CD4-positive, alpha-beta T cell treated with Interleukin-17A for 4 hours (primary cell): Measurements from ENCODE around the gene EMP1.

Experiments used
- DNase-seq: peaks from one replicate; pipeline ENCODE4 v3.0.0-alpha.2; 2020; ENCODE audit warnings: mixed read lengths

Gene EMP1

DNA sequence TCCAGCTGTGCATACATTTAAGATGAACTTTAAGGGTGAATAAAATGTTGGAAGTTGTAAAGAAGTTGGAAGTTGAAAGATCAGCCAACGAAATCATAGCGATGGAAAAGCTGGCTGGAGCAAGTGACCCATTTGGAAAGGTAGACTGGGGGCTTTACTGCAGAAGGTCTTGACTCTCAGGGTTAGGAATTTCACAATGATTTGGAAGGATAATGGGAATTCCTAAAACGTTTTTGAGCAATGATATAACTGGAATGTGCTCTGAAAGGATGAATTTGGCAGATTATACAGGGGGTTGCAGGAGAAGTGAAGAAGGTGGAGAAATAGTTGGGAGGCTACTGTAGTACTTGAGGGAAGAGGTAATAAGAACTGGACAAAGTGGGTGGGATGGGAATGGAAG, 27.4 kb downstream of the EMP1 start:
- no peak for DNase-seq

- no peak for DNase-seq
Measured at GRCh38 chr12:13227191-13227590, 30.7 kb downstream of the EMP1 start.

DNA sequence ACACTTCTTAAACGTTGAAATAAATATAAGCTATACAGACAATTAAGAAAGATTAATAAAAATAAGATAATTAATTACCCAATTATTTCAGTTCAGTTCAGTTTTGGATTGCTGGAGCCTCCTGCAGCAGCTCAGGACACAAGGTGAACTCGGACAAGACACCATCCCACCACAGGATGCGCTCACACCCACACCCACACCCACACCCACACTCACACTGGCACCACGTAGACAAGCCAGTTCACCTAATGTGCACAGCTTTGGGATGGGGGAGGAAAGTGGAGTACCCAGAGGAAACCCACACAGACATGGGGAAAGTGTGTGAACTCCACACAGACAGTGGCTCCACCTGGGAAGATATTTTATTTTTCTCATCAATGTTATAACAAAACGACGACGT, 32.1 kb downstream of the EMP1 start:
- no peak for DNase-seq

GRCh38 chr12:13229504-13229903, 33.0 kb downstream of the EMP1 start:
- no peak for DNase-seq

GRCh38 chr12:13230500-13230899, 34.0 kb downstream of the EMP1 start:
- no peak for DNase-seq

DNA sequence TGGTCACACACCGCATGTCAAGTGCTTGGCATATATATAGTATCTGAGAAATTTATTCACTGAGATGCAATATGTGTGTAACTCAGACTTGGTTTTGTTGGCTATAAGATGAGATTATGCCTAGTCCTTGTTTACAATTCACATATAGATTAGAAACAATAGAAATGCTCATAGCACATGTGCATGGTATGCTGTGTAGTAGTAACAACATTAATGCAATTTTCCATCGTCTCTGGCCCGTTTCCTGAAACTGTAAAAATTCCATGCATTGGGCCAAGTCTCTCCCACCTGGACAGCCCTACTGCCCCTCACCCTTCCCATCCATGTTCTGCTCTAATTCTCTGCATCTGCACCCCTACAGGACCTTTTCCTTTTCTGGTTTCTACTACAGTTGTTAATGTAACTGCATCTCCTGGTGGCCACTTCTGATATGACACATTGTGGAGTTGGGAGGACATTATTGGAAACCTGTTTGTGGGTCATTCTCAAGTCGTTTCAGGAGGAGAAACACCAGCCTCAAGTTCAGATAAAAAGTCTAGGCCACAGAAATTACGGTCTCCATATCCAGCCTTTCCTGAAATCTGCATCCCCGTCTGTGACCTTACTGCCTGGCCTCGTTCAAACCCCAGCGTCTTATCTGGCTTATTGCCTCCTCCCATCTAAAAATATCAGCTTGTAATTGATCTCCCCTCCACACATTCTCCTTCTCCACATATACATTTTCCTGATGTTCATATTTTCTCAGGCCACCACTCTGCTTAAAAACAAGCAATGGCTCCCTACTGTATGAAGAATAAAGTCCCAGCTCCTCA, 37.5 kb downstream of the EMP1 start:
- peak; percentile 48 for DNase-seq

GRCh38 chr12:13238204-13238603, 41.7 kb downstream of the EMP1 start:
- DNase-seq = no peak

GRCh38 chr12:13241833-13242488, 45.4 kb downstream of the EMP1 start:
- DNase-seq = no peak

- no peak for DNase-seq
Measured at GRCh38 chr12:13242936-13243335, 46.4 kb downstream of the EMP1 start.

GRCh38 chr12:13243516-13244070, 47.1 kb downstream of the EMP1 start:
- DNase-seq = no peak

DNA sequence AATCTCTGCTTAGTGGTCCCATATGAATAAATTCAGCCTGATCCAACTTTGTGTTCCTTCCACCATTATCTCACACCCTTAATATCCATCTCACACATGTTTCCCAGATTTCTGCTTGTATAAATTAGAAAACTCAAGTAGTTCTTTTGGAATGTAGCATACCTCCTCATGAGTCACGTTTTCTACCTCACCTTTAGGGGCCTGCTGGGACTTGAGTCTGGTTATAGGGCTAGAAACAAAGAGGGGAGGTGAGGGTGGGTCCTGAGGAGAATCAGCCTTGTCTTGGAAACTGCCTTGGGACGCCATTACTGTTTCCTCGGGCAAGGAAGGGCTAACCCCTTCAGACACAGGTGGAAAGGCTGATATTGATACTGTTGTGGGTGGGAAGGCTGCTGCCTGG, 51.1 kb downstream of the EMP1 start:
- DNase-seq = no peak

DNA sequence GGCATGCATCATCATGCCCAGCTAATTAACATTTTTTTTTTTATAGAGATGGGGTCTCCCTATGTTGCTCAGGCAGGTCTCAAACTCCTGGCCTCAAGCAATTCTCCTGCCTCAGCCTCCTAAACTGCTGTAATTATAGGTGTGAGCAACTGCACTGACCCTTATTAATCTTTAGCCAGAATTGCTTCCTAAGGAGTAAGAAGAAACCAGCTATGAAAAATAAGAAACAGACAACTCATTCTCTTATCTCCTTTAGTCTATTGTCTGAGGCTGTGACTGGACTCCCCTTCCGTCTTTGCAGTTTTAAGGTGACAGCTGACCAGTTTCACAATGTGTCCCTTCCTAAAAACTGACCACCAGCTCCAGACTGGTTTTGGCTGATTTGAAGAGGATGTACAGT, 52.4 kb downstream of the EMP1 start:
- DNase-seq = no peak

DNA sequence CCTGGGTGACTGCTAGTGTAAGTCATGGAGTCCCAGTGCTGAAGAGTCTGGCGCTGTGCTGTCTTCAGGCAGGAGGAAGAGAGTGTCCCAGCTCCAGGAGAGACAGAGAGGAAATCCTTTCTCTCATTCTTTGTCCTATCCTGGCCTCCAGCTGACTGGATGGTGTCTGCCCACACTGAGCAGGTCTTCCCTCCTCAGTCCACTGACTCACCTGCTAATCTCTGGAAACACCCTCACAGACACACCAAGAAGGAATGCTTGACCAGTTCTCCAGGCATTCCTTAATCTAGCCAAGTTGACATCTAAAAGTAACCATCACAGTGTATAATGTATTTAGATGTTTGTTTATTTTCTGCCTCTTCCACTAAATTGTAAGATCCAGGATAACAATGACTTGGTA, 53.9 kb downstream of the EMP1 start:
- DNase-seq = no peak

- DNase-seq = no peak
Measured at GRCh38 chr12:13251521-13251920, 55.0 kb downstream of the EMP1 start.

DNA sequence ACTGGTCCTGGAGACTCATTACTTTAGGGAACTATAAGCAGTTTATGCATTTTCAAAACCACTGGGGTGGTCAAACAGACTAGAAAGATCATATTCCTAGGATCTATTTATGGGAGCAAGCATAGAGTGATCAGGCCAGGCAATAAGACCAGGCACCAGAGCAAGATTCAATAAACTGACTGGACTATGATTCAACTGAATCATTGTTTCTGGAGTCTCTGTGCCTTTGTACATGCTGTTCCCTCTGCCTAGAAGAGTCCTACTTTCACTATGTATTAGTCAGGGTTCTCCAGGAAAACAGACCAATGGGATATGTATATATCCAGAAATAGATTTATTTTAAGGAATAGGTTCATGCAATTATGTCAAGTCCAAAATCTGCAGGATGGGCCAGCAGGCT, 55.5 kb downstream of the EMP1 start:
- DNase-seq = no peak

GRCh38 chr12:13252616-13253015, 56.1 kb downstream of the EMP1 start:
- DNase-seq = no peak

GRCh38 chr12:13253966-13254760, 57.6 kb downstream of the EMP1 start:
- no peak for DNase-seq

GRCh38 chr12:13255792-13256691, 59.5 kb downstream of the EMP1 start:
- DNase-seq = peak; percentile 80

DNA sequence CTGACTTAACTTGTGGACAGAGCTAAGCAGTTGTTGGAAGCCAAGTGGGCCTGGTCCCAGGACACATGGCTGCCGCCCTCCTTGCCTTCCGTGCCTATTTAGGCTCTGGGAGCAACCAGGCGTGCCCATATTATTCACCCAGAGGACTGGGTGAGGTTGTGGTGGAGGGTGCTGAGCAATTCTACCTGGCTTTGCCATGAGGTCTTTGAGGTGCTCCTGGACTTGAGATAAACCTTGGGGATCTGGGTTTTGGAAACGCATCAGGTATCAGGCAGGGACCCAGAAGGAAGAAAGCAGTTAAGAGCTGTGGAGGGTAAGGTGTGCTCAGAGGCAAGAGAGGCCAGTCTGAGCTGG, 60.1 kb downstream of the EMP1 start:
- DNase-seq = no peak

DNA sequence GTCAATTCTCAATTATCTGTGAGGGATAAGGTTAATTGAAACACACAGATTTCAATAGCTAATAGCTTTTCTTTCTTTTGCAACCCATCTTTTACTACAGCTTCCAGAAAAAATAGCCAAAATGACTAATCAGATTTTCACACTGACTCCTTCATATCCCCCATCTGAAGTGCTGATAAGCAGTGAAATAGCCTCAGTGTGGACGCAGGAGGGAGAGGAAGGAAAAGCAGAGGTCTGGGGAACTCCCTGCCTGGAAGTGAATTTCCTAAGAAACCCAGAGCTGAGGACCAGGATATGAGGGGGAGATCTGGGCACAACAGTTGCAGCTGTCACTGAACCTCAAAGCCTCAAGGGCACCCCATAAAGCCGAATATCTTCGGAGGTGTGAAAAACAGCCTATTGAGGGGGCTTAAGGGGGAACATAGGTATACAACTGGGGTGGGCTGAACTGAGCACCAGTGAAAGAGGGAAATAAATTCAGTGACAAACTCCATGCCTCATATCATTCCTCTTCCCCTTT, 60.9 kb downstream of the EMP1 start:
- no peak for DNase-seq

GRCh38 chr12:13258197-13258596, 61.7 kb downstream of the EMP1 start:
- DNase-seq = no peak

DNA sequence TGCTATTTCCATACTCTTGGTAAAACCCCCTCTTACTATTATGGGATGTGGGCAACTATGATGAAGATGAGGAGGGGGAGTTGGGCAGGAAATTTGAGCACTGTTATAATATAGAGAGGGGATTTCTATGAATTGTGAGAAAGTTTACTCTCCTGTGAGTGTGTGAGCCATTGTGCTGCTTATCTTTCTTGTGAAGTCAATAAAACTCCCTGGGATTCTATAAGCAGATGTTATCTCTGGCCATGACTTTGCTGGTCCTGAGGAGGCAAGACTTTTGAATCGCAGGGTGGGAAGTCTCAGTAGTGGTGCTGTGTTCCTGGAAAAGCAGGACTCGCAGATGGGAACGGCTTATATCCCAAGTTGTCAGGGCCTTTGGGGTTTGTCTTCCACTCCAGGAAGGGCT, 62.2 kb downstream of the EMP1 start:
- no peak for DNase-seq
